ENCODE results near the gene KCNJ14.

- TF ChIP-seq CTCF (conservative IDR thresholded peaks at IDR 0.05; ENCODE audit: low read length), result no peak
- no peak for TF ChIP-seq EZH2phosphoT487 (IDR thresholded peaks at IDR 0.05; ENCODE audit: borderline replicate concordance)
Observed at GRCh38 chr19:48441360-48442050, 13.9 kb upstream of the KCNJ14 start.

Measured in Loucy (cell line).